ENCODE measurements around the gene NEGR1. TPM values are rescaled to one million over a fixed set of nuclear protein-coding genes. Genes with fewer than 3 reads are reported as not detected.

The NEGR1 gene
- polyA plus RNA-seq, 12 donors, result 16.5 to 31.1 (median 23.8) TPM; not detected in 1

DNA sequence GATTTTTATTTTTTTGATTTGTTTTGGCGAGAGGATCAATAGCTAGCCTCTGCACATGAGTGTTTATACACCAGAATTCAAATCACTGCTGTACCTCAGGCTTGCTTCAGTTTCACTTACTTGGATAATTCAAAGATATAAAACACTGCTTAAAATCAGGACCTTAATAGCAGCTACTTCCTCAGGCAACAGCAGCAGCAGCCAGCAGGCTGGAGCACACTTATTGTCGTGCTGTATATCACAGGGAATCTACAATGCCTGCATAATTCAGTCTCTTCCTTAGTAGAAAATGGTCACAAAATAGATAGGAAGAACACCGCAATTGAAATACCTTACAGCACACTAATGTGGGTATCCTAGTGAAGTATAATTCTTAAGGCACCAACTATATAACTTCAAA, 497.3 kb downstream of the NEGR1 start:
- DNase-seq, result peak; percentile 51

DNA sequence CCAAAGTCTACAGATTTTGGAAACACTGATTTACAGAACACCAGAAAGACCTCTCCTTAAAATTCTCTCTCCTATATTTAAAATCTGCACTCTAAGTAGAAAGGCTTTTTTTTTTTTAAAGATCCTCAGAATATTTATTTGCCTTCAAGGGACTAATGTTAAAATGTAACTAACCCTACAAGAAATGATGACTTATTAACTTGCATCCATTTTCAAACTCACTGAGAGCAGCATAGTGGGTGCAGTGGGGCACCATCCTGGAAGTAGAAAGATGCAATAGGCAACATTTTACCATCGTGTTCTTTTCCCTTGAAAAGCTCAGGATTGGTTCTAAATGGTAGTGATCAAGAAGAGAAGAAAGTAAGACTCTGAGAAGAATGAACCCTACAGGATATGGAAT, 498.1 kb downstream of the NEGR1 start:
- no peak for DNase-seq

DNA sequence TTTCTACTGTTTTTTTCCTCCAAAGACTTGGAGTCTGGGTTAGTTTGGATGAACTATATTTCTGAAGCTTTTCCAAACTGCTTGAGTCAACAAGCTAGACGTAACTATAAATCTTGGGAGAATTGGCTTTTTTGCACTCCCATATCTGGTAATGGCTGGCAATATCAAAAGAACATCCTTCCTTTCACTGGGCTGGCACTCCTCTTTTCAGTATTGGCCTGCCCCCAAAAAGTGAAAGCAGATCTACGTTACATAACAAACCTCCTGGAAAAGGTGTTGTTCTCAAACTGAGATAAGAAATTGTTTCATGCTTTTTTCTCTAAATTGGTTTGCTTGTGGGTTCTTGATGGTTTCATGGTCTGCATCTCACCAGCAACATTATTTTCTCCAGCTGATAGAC, 499.3 kb downstream of the NEGR1 start:
- no peak for DNase-seq

DNA sequence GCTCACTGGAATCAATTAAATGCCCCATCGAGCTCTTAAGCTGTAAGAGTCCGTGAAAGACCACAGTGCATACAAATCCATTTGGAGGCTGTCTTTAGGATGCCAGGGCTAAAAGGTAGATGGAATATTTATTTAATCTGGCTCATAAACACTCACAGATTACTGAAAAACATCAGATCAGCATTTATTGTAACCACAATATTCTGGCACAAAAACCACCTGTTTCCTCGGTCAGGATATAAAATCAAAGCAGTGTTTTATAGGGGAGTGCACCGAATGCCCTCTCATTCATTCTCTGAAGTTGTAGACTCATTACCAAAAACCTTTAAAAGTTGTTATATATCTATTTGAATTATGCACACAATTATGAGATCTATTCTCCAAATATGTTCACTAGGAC, 500.9 kb downstream of the NEGR1 start:
- no peak for DNase-seq

DNA sequence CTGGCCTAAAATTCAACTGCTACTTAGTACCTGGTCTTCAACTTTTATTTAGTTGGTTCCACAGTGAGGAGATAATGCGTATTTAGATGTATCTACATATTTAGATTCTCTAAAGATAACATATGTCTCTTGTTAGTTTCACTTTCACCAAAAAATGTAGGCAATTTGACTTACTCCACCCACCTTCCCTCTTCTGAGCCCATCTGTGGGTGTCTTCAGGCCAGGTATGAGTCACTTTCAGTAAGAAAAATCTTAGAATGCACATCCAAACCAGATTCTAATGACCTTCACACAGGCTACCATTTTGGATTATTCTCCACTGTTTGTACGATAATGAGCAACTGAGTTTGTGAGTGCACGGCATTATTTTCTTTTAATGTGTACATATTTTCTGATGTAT, 501.7 kb downstream of the NEGR1 start:
- no peak for DNase-seq

DNA sequence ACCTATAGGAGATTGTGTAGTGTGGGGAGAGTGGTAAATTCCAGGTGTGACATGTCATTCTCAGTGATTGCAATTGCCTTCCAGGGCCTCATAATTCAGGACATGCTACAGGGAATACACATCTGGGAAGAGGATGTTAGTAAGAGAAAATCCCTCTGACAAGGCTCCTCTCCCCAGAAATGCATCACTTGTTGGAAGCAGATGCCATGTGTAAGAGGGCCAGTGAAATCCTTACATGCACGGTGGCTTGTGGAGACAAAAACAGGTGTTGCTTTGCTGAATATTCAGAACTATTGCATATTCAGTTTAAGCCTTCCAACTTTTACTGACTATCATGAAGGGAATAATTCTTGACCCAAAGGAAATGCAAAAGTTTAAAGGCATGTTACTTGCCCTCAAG, 503.4 kb downstream of the NEGR1 start:
- peak; percentile 25 for DNase-seq

DNA sequence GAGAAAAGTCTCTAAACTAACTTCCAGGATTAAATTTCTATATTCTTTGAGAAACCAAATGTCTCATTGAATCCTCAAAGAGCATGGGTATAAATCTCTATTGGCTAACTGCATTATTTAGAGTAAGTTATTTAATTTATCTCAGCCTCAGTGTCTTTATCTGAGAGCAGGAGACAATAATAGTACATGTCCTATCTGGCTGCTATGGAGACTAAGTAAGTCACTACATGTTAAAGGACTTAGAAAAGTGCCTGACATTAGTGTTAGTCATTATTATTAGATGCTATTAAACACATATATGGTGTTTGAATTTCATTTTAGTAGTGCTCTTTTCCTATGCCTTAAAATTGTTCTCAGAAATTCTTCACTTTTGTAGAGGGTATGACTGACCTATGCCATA, 505.2 kb downstream of the NEGR1 start:
- no peak for DNase-seq

DNA sequence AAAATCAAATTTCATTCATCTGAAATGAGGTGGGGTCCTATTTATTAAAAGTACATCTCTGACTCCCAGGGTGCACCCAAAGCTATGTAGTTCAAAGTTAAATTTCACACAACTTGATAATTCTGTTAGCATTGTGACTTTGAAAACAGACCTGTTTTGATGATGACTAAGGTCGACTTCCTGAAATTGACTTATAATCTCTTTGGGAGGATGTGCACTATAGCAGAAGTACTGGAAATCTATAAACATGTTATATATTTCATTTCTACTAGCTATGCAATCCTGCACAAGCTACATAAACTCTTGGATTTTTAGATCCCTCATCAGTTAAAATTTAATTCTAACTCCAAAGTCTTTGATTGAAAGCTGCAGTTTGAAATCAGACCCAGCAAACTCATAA, 507.6 kb downstream of the NEGR1 start:
- DNase-seq, result no peak

DNA sequence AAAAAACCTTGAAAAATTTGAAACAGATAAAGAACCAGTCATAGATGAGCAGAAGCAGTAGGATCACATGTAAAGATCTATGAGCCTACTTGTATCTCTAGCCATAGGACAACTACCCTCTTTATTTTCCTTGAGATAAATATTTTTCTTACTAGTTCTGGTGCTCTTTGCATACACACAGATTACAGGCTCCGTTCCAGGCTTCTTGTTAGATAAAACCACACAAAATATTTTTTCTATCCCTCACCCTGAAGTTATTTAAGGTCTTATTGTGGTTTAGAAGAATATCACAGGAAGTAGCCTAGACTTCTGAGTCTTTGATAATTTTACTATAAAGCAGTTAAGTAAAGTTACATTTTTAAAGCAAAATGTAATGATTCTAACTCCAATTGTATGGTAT, 512.2 kb downstream of the NEGR1 start:
- DNase-seq, result no peak

DNA sequence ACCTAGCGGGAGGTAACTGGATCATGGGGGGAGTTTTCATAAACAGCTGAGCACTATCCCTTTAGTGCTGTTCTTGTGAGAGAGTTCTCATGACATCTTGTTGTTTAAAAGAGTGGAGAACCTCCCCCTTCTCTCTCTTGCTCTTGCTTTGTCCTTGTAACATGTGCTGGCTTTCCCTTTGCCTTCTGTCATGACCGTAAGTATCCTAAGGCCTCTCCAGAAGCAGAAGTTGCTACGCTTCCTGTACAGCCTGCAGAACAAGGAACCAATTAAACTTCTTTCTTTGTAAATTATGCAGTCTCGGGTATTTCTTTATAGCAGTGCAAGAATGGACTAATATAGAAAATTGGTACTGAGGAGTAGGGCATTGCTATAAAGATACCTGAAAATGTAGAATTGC, 515.6 kb downstream of the NEGR1 start:
- no peak for DNase-seq

DNA sequence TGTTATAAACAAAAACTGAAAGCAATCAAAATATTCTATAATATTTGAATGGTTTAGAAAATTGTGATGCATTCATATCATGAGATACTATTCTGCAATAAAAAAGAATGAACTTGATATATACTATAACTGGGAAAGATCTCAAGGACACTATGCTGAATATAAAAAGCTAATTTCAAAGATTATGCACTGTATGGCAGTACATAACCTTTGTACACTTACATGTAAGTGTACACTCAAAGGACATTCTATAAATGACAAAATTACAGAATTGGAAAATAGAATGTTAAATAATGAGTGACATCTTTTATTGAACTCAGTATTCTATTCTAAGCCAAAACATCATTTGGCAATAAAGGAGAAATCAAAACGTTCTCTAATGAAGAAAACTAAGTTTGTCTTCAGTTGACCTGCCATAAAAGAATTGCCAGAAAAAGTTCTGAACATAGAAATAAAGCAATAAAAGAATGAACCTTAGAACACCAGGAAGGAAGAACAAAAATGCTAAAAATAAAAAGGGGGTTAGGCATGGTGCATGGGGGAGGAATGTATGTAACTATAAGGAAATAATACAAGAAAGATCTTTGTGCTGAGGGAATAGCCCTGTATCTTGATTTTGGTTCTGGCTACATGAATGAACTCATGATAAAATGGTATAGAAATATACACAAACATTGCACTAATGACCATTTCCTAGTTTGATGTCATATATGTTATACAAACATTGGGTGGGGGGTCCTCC, 519.7 kb downstream of the NEGR1 start:
- DNase-seq, result no peak

DNA sequence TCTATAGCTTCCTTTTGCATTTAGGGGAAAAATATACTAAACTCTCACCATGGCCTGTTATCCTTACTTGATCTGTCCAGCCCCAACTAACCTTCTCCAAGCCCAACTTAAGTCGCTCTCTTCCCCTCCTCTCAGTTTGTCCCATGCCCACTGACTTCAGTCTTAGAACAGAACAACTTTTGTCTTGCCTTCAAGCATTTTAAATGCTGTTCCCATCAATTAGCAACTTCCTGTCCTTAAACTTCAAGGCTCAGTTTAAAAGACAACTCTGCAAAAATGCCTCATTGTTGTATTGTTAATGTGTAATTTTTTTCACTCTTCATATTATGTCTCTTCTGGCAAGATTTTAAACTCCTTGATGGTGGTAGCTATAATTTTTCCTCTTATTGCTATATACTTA, 526.9 kb downstream of the NEGR1 start:
- no peak for DNase-seq

DNA sequence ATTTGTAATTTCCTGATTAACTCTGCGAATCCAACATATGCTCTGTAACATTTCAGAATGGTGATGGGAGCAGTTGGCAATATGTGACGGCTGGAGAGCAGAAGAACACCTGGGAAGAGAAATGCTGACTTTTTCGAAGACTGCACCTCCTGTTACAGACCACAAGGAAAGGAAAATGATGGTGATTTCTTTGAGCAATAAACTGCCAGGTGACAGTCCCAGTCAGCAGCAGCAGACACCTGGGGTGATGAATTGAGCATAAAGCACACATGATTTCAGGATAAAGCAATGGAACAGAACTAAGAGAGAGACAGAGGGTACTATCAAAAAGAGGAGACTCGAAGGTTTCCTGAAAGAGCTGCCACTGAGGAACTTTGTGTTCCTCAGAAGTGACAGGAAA, 528.6 kb downstream of the NEGR1 start:
- DNase-seq, result no peak

DNA sequence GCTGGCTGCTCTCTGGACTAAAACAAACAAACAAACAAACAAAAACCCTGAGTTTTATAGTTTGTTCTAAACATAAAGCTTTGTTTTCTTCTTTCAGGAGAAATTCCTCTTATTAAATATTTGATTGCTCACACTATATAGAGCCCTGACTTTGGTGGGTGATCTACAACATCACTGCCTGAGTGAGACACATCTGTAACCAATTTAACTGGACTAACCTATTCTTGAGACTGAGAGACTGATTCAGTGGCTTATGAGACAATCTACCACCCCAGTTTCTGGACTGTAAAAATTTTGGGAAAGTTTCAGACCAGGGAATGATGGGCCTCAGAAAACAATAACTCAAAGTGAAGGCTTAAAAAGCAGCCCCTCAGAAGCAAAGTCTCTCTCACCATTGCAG, 537.0 kb downstream of the NEGR1 start:
- DNase-seq, result no peak

DNA sequence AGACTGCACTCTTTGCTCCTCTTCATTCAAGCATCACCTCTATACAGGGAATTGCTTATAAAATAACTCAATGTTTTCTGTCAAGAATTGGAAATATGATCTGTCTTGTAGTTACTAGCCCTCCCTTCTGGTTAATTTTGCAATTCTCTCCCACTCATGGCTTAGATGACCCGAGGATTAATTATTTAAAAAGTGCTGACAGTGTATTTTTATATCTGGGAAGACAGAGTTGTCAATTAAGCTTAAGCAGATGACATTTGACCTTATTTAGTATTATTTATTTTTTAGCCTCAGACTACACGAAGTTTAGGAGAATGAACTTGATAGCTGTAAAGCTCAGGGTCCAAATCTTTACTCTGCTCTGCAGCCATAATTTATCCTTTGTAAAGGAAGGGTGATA, 538.5 kb downstream of the NEGR1 start:
- no peak for DNase-seq

DNA sequence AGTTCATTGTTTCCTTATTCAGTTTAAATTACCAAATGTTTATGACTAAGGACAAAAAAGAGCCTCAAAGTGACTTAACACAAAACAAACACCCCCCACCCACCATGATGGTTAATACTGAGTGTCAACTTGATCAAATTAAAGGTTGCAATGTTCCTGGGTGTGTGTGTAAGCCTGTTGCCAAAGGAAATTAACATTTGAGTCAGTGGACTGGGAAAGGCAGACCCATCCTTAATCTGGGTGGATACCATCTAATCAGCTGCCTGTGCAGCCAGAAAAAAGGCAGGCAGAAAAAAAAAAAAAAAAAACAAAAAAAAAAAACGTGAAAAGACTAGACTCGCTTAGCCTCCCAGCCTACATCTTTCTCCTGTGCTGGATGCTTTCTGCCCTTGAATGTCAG, 543.4 kb downstream of the NEGR1 start:
- no peak for DNase-seq

DNA sequence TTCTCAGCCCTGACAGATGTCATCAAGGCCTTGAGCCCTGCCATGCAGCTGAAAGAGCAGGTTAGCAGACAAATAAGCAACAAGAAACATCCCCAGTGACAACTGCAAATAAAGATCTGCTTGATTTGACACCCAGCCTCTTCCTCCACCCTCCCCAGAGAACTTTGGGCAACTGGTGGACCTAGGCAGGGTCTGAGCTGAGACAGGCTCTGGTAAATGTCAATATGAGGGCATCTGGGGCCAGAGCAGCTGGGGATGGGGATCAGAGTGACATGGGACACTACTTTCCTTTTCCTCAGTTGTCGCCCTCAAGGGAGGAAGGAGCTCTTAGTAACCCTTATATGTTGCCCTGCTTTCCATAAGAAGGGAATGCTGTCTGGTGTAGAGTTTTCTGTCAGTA, 544.1 kb downstream of the NEGR1 start:
- DNase-seq, result no peak

DNA sequence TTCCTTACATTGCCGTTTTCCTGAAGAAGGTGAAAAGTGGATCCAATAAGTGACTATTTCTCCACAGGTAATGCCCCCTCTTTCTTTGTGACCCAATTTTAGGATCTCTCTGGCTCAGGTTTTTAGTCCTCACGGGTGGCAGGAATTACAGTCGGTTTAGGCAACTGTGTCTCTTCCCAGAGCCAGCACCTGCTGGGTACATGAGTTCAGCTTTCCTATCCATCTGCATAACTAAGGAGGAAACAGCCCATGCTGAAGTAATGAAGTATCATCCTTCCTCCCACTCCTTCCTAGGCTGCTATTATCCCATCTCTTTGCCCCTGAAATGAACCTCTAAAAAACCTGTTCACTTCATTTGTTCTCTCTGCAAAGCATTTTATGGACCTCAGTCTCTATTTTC, 544.6 kb downstream of the NEGR1 start:
- DNase-seq, result no peak

DNA sequence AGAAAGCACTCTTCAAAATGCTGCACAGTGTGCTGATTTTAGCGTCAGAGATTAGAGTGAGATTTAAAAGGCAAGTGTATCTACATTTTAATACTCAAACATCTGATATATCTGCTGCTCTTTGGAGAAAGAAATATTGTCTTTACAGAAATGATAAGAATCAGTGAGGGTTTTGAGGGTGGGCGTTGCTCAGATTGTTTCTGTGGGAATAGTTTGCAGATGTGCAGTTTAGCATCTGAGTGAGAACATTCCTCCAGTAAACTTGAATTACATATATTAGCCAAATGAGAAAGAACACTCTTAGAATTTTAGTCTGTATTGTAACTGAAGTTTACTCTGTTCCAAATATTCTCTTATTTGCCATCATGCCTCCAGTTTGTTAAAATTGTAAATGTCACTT, 549.2 kb downstream of the NEGR1 start:
- no peak for DNase-seq

DNA sequence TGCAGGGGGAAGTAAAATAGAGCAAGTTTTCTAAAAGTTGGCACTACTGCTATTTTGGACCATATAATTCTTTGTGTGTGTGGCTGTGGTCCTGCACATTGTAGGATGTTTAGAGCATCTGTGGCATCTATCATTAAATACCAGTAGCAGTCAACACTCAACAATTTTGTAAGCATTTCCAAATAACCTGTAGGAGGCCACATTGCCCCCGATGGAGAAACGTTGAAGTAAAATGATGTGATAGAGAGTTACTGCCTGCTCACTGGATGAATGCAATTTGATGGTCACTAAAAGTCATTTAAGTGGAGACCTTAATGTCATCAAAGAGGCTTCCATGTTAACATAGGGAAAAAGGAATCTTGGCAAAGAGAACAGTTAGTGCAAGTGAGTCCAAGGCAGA, 560.8 kb downstream of the NEGR1 start:
- no peak for DNase-seq

DNA sequence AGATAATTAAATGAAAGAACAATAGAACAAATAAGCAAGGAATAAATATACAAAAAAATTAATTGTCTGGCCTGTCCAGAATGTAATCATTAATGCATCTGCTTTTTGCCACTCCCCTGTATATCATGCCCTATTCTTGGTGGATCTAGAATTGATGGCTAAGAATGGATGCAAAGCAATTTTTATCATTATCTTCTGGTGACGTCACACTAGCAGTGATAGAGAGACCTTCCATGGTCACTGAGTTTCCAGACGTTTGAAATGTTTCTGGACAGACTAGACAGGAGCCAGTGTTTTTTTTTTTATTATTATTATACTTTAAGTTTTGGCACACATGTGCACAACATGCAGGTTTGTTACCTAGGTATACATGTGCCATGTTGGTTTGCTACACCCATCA, 563.0 kb downstream of the NEGR1 start:
- no peak for DNase-seq

DNA sequence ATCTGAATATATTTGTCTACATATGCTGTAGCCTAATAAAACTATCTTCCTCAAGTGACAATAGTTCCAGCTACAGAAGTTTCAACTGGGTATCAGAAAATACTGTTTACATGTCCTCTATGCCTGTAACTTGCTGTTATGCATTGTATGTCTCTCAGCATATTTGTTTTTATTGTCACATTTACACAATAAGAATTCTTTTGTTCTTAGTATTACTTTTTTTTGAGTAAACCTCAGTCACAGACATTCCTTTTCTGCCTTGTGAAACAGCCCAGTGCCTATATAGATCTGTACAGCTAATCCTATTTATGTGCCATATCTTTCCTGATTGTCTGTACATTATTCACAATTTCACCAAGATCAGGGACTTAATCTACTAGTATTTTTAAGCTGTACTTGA, 565.2 kb downstream of the NEGR1 start:
- DNase-seq, result no peak

DNA sequence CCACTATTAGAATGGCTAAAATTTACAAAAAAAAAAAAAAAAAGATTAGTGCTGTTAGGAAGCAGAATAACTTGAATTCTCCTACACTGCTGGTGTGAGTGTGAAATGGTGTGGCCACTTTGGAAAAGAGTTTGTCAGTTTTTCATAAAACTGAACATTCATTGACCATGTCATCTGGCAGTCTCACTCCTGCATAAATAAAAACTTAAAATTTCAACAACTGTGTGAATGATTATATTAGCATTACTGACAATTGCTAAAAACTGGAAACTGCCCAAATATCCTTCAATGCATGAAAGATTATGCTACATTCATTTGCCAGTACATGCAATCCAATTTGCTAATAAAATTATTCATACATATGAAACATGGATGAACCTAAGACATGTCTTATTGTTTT, 570.9 kb downstream of the NEGR1 start:
- DNase-seq, result no peak

DNA sequence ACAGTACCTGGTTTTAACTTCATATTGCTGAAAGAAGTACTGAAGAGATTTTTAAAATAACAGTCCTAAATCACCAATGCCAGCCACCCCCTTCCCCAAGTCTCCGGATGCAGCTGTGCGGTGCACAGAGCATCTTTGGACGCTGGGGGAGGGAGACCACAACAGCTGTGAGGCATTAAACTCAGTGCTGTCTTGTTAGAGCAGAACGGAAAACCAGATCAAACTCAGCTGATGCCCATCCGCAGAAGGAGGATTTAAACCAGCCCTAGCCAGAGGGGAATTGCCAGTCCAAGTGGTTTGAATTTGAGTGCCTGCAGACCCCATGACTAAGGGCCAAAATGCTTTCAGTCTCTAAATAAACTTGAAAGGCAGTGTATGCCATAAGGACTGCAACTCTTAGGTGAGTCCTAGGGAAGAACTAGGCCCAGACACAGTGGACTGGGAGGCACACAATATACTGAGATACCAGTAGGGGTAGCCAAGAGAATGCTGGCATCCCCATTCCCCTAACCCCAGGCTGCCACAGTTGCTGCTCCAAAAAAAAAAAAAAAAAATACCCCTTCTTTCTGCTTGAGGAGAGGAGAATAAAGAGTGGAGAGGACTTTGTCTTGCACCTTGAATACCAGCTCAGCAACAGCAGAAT, 576.2 kb downstream of the NEGR1 start:
- no peak for DNase-seq
